HepG2 (cell line): ENCODE measurements around the gene ATP2B3. TPM values are rescaled to one million over a fixed set of nuclear protein-coding genes. Genes with fewer than 3 reads are reported as not detected.
A peak's percentile ranks its signal among the peaks of the same experiment; 100 is the strongest.

Experiments
- DR1 ChIP-seq: sonication (generic); formaldehyde crosslinking; IDR thresholded peaks from 2 replicates; pipeline ENCODE4 v1.8.0; 2021; ENCODE audit warnings: mild to moderate bottlenecking, missing genetic modification reagents, inconsistent platforms
- GPBP1L1 ChIP-seq: sonication (generic); formaldehyde crosslinking; IDR thresholded peaks from 2 replicates; pipeline ENCODE4 v1.5.0; 2020; ENCODE audit warnings: mild to moderate bottlenecking, missing genetic modification reagents
- JDP2 ChIP-seq: sonication (generic); formaldehyde crosslinking; IDR thresholded peaks from 2 replicates; pipeline ENCODE4 v1.8.1; 2022; ENCODE audit warnings: missing genetic modification reagents, borderline replicate concordance
- LRRFIP1 ChIP-seq: sonication (generic); formaldehyde crosslinking; conservative IDR thresholded peaks from 2 replicates; pipeline ENCODE4 v1.4.0; 2020; ENCODE audit warnings: missing genetic modification reagents
- MAFF ChIP-seq: IDR thresholded peaks from 2 replicates; pipeline ENCODE4 v1.6.1; 2011; ENCODE audit warnings: low read depth, low read length, improper control_type of control experiment
- MTF1 ChIP-seq: sonication (generic); formaldehyde crosslinking; IDR thresholded peaks from 2 replicates; pipeline ENCODE4 v1.5.0; 2020; ENCODE audit warnings: missing genetic modification reagents
- NFIB ChIP-seq: sonication (generic); formaldehyde crosslinking; IDR thresholded peaks from 2 replicates; pipeline ENCODE4 v1.9.0; 2021; ENCODE audit warnings: missing genetic modification reagents, mild to moderate bottlenecking, borderline replicate concordance
- SNAPC5 ChIP-seq: sonication (generic); formaldehyde crosslinking; IDR thresholded peaks from 2 replicates; pipeline ENCODE4 v1.8.1; 2023; ENCODE audit warnings: mild to moderate bottlenecking, missing genetic modification reagents, borderline replicate concordance
- STAT5B ChIP-seq: sonication (generic); formaldehyde crosslinking; IDR thresholded peaks from 2 replicates; pipeline ENCODE4 v1.4.0; 2020; ENCODE audit warnings: missing genetic modification reagents
- ZBTB44 ChIP-seq: sonication (generic); formaldehyde crosslinking; IDR thresholded peaks from 2 replicates; pipeline ENCODE4 v1.4.0; 2020; ENCODE audit warnings: missing genetic modification reagents
- ZMYM4 ChIP-seq: sonication (generic); formaldehyde crosslinking; IDR thresholded peaks from 2 replicates; pipeline ENCODE4 v1.8.1; 2023; ENCODE audit warnings: mild to moderate bottlenecking, missing genetic modification reagents
- ZNF17 ChIP-seq: sonication (generic); formaldehyde crosslinking; IDR thresholded peaks from 2 replicates; pipeline ENCODE4 v1.5.0; 2020; ENCODE audit warnings: mild to moderate bottlenecking, missing genetic modification reagents
- ZNF264 ChIP-seq: sonication (generic); formaldehyde crosslinking; IDR thresholded peaks from 2 replicates; pipeline ENCODE4 v1.4.0; 2020; ENCODE audit warnings: missing genetic modification reagents
- ZNF567 ChIP-seq: sonication (generic); formaldehyde crosslinking; IDR thresholded peaks from 2 replicates; pipeline ENCODE4 v1.8.1; 2023; ENCODE audit warnings: mild to moderate bottlenecking, missing genetic modification reagents, borderline replicate concordance
- ZNF788 ChIP-seq: sonication (generic); formaldehyde crosslinking; IDR thresholded peaks from 2 replicates; pipeline ENCODE4 v1.5.0; 2020; ENCODE audit warnings: mild to moderate bottlenecking, missing genetic modification reagents, borderline replicate concordance
- polyA plus RNA-seq, 8 experiments: library from polyadenylated mRNA; depleted of rRNA in 3 of 8; stranded (reverse) in 7 of 8; unstranded in 1 of 8; fragments of >200 nt; fragmentation: Illumina TruSeq in 4 of 8; extraction: Trizol in 4 of 8; gene quantifications; 2 replicates each; pipeline versions ENCODE4 v1.2.1 to v1.2.3, GENCODE V29; 2011 to 2016; ENCODE audit warnings: low read depth in 4 of 8, missing spikeins in 1 of 8, mixed read lengths in 1 of 8; ENCODE audit not compliant: insufficient read depth in 1 of 8
- total RNA-seq, 5 experiments: library from RNA; depleted of rRNA; stranded (reverse); fragments of >200 nt; fragmentation: Illumina TruSeq; extraction: Trizol; gene quantifications; 2 replicates each; pipeline ENCODE4 v1.2.3, GENCODE V29; 2016; ENCODE audit warnings: low read depth in 1 of 5
- TF ChIP-seq, protein P1 (sequence below): sonication (generic); formaldehyde crosslinking; IDR thresholded peaks from 2 replicates; pipeline ENCODE4 v1.5.1; 2020; ENCODE audit warnings: missing genetic modification reagents, mild to moderate bottlenecking, borderline replicate concordance
- TF ChIP-seq, protein P2 (sequence below): sonication (generic); formaldehyde crosslinking; conservative IDR thresholded peaks from 2 replicates; pipeline ENCODE4 v1.4.0; 2020; ENCODE audit warnings: mild to moderate bottlenecking, missing genetic modification reagents, moderate library complexity

ATP2B3 gene
- total and polyA plus RNA-seq, 2 of the 13 experiments (the other 11 are each of a cell fraction or from before 2014, with no cell fraction given): not detected

GRCh38 chrX:153627675-153628111 is 110.3 kb downstream of the ATP2B3 start (continued):
- TF ChIP-seq GPBP1L1 (no peak), SNAPC5 (CRISPR knock-in tag) (0 out of 2 replicates have a peak, but pooled peaks have one; percentile 28), DR1 (peak; percentile 57; the same call in 1 of the 2 replicates), ZMYM4 (CRISPR knock-in tag) (peak; percentile 36; the same call in 1 of the 2 replicates), STAT5B (CRISPR knock-in tag) (no peak), ZNF788 (CRISPR knock-in tag) (no peak), MTF1 (no peak), NFIB (CRISPR knock-in tag) (no peak), JDP2 (no peak), ZNF17 (CRISPR knock-in tag) (no peak), ZBTB44 (CRISPR knock-in tag) (no peak), ZNF264 (CRISPR knock-in tag) (peak; percentile 65), MAFF (no peak), ZNF567 (CRISPR knock-in tag) (0 out of 2 replicates have a peak, but pooled peaks have one; percentile 41), LRRFIP1 (CRISPR knock-in tag) (no peak)
- TF ChIP-seq, protein P1, sequence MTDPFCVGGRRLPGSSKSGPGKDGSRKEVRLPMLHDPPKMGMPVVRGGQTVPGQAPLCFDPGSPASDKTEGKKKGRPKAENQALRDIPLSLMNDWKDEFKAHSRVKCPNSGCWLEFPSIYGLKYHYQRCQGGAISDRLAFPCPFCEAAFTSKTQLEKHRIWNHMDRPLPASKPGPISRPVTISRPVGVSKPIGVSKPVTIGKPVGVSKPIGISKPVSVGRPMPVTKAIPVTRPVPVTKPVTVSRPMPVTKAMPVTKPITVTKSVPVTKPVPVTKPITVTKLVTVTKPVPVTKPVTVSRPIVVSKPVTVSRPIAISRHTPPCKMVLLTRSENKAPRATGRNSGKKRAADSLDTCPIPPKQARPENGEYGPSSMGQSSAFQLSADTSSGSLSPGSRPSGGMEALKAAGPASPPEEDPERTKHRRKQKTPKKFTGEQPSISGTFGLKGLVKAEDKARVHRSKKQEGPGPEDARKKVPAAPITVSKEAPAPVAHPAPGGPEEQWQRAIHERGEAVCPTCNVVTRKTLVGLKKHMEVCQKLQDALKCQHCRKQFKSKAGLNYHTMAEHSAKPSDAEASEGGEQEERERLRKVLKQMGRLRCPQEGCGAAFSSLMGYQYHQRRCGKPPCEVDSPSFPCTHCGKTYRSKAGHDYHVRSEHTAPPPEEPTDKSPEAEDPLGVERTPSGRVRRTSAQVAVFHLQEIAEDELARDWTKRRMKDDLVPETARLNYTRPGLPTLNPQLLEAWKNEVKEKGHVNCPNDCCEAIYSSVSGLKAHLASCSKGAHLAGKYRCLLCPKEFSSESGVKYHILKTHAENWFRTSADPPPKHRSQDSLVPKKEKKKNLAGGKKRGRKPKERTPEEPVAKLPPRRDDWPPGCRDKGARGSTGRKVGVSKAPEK (CRISPR knock-in tag): no peak
- TF ChIP-seq, protein P2, sequence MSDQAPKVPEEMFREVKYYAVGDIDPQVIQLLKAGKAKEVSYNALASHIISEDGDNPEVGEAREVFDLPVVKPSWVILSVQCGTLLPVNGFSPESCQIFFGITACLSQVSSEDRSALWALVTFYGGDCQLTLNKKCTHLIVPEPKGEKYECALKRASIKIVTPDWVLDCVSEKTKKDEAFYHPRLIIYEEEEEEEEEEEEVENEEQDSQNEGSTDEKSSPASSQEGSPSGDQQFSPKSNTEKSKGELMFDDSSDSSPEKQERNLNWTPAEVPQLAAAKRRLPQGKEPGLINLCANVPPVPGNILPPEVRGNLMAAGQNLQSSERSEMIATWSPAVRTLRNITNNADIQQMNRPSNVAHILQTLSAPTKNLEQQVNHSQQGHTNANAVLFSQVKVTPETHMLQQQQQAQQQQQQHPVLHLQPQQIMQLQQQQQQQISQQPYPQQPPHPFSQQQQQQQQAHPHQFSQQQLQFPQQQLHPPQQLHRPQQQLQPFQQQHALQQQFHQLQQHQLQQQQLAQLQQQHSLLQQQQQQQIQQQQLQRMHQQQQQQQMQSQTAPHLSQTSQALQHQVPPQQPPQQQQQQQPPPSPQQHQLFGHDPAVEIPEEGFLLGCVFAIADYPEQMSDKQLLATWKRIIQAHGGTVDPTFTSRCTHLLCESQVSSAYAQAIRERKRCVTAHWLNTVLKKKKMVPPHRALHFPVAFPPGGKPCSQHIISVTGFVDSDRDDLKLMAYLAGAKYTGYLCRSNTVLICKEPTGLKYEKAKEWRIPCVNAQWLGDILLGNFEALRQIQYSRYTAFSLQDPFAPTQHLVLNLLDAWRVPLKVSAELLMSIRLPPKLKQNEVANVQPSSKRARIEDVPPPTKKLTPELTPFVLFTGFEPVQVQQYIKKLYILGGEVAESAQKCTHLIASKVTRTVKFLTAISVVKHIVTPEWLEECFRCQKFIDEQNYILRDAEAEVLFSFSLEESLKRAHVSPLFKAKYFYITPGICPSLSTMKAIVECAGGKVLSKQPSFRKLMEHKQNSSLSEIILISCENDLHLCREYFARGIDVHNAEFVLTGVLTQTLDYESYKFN: peak; percentile 69
